ENCODE measurements around the gene PADI1. TPM values are rescaled to one million over a fixed set of nuclear protein-coding genes. Genes with fewer than 3 reads are reported as not detected.

The PADI1 gene
- total RNA-seq, 1 donor from 2014 or later, result not detected

DNA sequence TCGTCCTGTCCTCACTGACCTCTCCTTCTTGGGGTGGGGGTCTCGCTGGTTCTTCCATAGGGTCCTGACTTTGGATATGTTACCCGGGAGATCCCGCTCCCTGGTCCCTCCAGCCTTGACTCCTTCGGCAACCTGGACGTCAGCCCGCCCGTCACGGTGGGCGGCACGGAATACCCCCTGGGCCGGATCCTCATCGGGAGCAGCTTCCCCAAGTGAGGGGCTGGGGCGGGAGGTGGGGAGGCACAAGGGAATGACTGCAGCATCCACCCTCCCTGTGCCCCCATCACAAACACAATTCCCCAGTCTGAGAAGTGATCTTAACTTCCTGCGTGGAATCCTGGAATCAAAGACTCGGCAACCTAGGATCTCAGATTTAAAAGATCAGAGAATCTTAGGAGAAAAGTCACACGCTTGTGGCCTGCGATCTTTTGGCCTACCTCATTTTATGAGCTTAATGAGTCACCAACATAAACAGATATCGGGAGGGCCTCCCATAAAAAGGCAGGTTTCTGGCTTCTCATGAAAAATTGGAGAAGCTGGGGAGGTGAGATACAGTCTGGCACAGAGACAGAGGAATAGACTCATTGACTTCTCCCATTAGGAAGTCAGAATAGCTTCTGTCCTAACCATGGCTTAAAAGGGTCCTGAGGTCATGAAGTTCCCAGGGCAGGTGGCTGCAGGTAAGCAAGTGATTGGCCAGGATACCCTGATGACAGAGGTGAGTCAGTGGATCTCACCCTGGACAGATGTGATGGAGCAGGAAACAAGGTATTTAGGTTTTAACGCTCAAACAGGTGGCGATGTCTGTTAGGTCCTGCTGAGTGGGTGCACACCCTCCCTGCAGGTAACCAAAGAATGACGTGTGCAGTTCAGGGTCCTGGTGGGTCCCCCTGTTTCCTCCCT lies 28.1 kb downstream of the PADI1 start:
- H3K9me3 Mint-ChIP-seq (ENCODE audit: low read depth), result no peaks in the 10 kb centered on the region
- no peaks in the 10 kb centered on the region for H3K36me3 Mint-ChIP-seq (ENCODE audit: insufficient read depth)
- no peak overlapping the region for H3K4me3 Mint-ChIP-seq (ENCODE audit: low read depth)
- peaks cover 12% of the 10 kb centered on the region for H3K27me3 Mint-ChIP-seq
- DNase-seq (ENCODE audit: low spot score, unreplicated experiment), result no peak
- peaks cover 2% of the 10 kb centered on the region for H3K4me1 Mint-ChIP-seq (ENCODE audit: low read depth)
- peak overlapping the region; percentile 84 for H3K27ac Mint-ChIP-seq
- TF ChIP-seq, protein P1, sequence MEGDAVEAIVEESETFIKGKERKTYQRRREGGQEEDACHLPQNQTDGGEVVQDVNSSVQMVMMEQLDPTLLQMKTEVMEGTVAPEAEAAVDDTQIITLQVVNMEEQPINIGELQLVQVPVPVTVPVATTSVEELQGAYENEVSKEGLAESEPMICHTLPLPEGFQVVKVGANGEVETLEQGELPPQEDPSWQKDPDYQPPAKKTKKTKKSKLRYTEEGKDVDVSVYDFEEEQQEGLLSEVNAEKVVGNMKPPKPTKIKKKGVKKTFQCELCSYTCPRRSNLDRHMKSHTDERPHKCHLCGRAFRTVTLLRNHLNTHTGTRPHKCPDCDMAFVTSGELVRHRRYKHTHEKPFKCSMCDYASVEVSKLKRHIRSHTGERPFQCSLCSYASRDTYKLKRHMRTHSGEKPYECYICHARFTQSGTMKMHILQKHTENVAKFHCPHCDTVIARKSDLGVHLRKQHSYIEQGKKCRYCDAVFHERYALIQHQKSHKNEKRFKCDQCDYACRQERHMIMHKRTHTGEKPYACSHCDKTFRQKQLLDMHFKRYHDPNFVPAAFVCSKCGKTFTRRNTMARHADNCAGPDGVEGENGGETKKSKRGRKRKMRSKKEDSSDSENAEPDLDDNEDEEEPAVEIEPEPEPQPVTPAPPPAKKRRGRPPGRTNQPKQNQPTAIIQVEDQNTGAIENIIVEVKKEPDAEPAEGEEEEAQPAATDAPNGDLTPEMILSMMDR (IDR thresholded peaks at IDR 0.05; ENCODE audit: unreplicated experiment), result no peak

DNA sequence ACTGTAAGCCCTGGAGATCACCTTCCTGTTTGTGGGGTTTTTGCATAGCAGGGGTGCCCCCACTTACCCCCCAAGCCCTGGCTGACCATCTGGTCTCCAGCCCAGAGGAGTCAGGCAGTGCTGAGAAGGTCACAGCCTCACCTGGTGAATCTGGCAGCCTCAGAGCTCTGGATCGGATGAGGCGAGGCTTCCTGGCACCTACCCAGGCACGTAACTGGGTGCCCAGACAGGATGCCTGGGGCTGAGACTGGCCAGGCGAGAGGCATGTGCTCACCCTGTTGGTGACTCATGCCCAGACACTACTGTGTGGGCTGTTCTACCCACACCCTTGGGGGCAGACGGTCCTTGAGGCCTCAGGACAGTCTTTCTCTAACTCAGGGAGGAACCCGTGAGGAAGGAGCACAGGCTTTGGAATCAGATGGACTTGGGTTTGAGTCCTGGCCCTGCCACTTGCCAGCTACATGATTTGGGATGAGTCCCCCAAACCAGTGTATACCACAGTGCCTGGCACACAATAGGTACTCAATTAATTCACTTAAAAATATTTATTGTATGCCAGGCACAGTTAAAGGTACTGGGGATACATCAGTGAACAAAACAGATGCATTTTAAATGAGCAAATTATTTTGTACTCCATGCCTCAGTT lies 28.9 kb downstream of the PADI1 start:
- Mint-ChIP-seq H3K27ac (no peak overlapping the region), H3K4me3 (ENCODE audit: low read depth) (no peak overlapping the region), H3K27me3 (peaks cover 12% of the 10 kb centered on the region), H3K4me1 (ENCODE audit: low read depth) (peaks cover 2% of the 10 kb centered on the region), H3K9me3 (ENCODE audit: low read depth) (no peaks in the 10 kb centered on the region), H3K36me3 (ENCODE audit: insufficient read depth) (no peaks in the 10 kb centered on the region)
- TF ChIP-seq, protein P1 (IDR thresholded peaks at IDR 0.05; ENCODE audit: unreplicated experiment), result no peak
- DNase-seq (ENCODE audit: low spot score, unreplicated experiment), result no peak

DNA sequence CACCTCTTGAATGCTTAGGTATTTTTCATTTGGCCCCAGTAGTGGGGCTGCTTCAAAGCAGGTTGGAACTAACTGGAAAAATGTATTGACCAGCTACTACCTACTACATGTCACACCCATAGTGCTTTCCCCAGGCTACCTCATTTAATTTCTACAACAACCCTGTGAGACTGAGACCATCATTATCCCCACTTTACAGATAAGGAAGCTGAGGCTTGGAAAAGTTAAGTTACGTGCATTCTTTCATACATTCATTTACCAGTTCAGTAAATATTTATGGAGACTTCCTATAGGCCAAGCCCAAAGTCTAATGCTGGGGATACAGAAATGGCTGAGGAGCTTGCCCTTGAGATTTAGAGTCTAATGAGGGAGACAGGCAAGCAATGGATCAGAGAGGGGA lies 29.5 kb downstream of the PADI1 start:
- H3K4me3 Mint-ChIP-seq (ENCODE audit: low read depth), result no peak overlapping the region
- TF ChIP-seq, protein P1 (IDR thresholded peaks at IDR 0.05; ENCODE audit: unreplicated experiment), result no peak
- no peaks in the 10 kb centered on the region for H3K36me3 Mint-ChIP-seq (ENCODE audit: insufficient read depth)
- H3K27me3 Mint-ChIP-seq, result peaks cover 15% of the 10 kb centered on the region
- no peaks in the 10 kb centered on the region for H3K9me3 Mint-ChIP-seq (ENCODE audit: low read depth)
- DNase-seq (ENCODE audit: low spot score, unreplicated experiment), result no peak
- peaks cover 2% of the 10 kb centered on the region for H3K4me1 Mint-ChIP-seq (ENCODE audit: low read depth)
- H3K27ac Mint-ChIP-seq, result no peak overlapping the region

DNA sequence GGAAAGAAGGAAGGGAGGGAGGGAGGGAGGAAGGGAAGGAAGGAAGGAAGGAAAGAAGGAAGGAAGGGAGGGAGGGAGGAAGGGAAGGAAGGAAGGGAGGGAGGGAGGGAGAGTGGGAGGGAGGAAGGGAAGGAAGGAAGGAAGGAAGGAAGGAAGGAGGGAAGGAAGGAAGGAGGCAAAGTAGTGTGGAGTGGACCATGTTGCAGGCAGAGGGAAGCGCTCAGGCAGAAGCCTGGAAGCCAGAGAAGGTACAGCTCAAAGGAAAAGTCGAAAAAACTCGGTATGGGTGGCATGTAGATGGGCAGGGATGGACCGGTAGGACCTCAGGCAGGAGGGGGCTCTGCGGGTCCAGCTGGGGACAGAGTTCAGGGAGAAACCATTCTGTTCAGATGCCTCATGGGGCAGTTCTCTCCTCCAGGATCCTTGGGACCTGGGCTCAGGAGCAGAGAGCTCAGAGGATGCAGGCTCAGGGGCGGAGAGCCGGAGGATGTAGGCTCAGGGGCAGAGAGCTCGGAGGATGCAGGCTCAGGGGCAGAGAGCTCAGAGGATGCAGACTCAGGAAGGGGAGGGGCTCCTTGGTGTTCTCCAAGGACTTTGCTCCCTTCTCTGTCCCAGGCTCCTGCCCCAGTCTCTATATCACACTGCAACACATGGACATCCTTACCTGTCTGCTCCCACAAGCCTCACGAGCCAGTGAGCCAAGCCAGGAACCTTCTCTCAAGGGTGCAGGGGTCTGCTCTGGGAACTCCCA lies 30.4 kb downstream of the PADI1 start:
- Mint-ChIP-seq H3K9me3 (ENCODE audit: low read depth) (no peaks in the 10 kb centered on the region), H3K4me3 (ENCODE audit: low read depth) (no peak overlapping the region), H3K36me3 (ENCODE audit: insufficient read depth) (no peaks in the 10 kb centered on the region), H3K27ac (peak overlapping the region; percentile 69), H3K4me1 (ENCODE audit: low read depth) (peaks cover 2% of the 10 kb centered on the region), H3K27me3 (peaks cover 17% of the 10 kb centered on the region)
- TF ChIP-seq, protein P1 (IDR thresholded peaks at IDR 0.05; ENCODE audit: unreplicated experiment), result no peak
- DNase-seq (ENCODE audit: low spot score, unreplicated experiment), result no peak

All from progenitor cell of endocrine pancreas (in vitro differentiated cells).